HepG2 (cell line): ENCODE results near the gene ARHGEF6. TPM values are rescaled to one million over a fixed set of nuclear protein-coding genes. Genes with fewer than 3 reads are reported as not detected.

Experiments used
- ATAC-seq: fragments of 200-7000 bp; cut with Tn5 transposase; 3 replicates; pipeline ENCODE4 v1.9.1; 2020; ENCODE audit warnings: mild to moderate bottlenecking, moderate library complexity
- BruUV-seq: library from RNA; stranded (reverse); fragments of 400-500 nt; replicated peaks from 2 replicates; lab custom pipeline; 2021; lab: Mats Ljungman, UMichigan
- CTCF ChIA-PET: fragments of 300-600 bp; formaldehyde crosslinking; extraction: SDS; loops from one replicate; lab custom pipeline; 2021; ENCODE audit warnings: low total read pairs, inconsistent platforms, low intra/inter-chr PET ratio; lab: Yijun Ruan, JAX
- POLR2A ChIA-PET: fragments of 350-600 bp; sonication (Branson Sonifier 250); formaldehyde crosslinking; loops from one replicate; lab custom pipeline; 2020; ENCODE audit warnings: antibody characterized with exemption, inconsistent platforms; lab: Yijun Ruan, JAX
- DNase-seq: peaks from one replicate; pipeline ENCODE4 v3.0.0-alpha.2; 2015; ENCODE audit warnings: low spot score
- FAIRE-seq: peaks from 3 replicates; lab custom pipeline; 2011; peaks lifted over from hg19 to GRCh38; lab: Jason Lieb, UNC
- H2AFZ ChIP-seq: one replicate; pipeline ENCODE4 v1.6.1; 2011; ENCODE audit warnings: low read length, inconsistent platforms
- H3K27ac ChIP-seq: fragments of 300-600 bp; 3 replicates; pipeline ENCODE4 v1.8.0; 2011; ENCODE audit warnings: mixed run types, mild to moderate bottlenecking, mixed read lengths, low read length, inconsistent platforms; ENCODE audit not compliant: insufficient read depth; ENCODE audit errors: extremely low read length
- H3K27me3 ChIP-seq, 2 experiments: fragments of 200-600 bp in 1 of 2; 2 replicates in 1 of 2; 3 replicates in 1 of 2; pipeline versions ENCODE4 v1.6.0 to v1.8.0; 2011; ENCODE audit warnings: low read length in 2 of 2, mild to moderate bottlenecking in 2 of 2, moderate library complexity in 2 of 2, inconsistent platforms in 1 of 2; ENCODE audit not compliant: insufficient read depth in 2 of 2, control insufficient read depth in 1 of 2
- H3K36me3 ChIP-seq, 2 experiments: fragments of 200-600 bp in 1 of 2; replicated peaks in 1 of 2; 2 replicates in 1 of 2; 3 replicates in 1 of 2; pipeline versions ENCODE4 v1.5.1 to v1.8.0; 2011; ENCODE audit warnings: low read length in 2 of 2, inconsistent platforms in 1 of 2; ENCODE audit not compliant: insufficient read depth in 2 of 2, control insufficient read depth in 1 of 2
- H3K4me1 ChIP-seq: 2 replicates; pipeline ENCODE4 v1.5.1; 2012; ENCODE audit warnings: low read length, inconsistent platforms; ENCODE audit not compliant: insufficient read depth
- H3K4me2 ChIP-seq: 2 replicates; pipeline ENCODE4 v1.6.0; 2011; ENCODE audit warnings: low read depth, low read length, inconsistent platforms
- H3K4me3 ChIP-seq, 3 experiments: fragments of 200-600 bp in 1 of 3; sonication (generic), shearing (Covaris generic) in 1 of 3; replicated peaks in 1 of 3; 2 replicates each; pipeline ENCODE4 v1.5.1; 2011 to 2016; ENCODE audit warnings: low read length in 3 of 3, inconsistent platforms in 2 of 3, low read depth in 2 of 3, mild to moderate bottlenecking in 2 of 3, control low read depth in 1 of 3, mixed read lengths in 1 of 3; ENCODE audit not compliant: insufficient read depth in 1 of 3
- H3K79me2 ChIP-seq: one replicate; pipeline ENCODE4 v1.6.1; 2011; ENCODE audit warnings: low read length, inconsistent platforms; ENCODE audit not compliant: insufficient read depth
- H3K9ac ChIP-seq: 2 replicates; pipeline ENCODE4 v1.6.0; 2011; ENCODE audit warnings: mild to moderate bottlenecking, low read depth, low read length, inconsistent platforms; ENCODE audit not compliant: insufficient read depth
- H3K9me3 ChIP-seq: 2 replicates; pipeline ENCODE4 v1.5.1; 2012; ENCODE audit warnings: mild to moderate bottlenecking, low read length
- H4K20me1 ChIP-seq: 2 replicates; pipeline ENCODE4 v1.6.0; 2011; ENCODE audit warnings: inconsistent platforms, mild to moderate bottlenecking, low read length, moderate library complexity; ENCODE audit not compliant: insufficient read depth
- BORCS8-MEF2B ChIP-seq: sonication (generic); formaldehyde crosslinking; IDR thresholded peaks from 2 replicates; pipeline ENCODE4 v1.8.0; 2022; ENCODE audit warnings: mild to moderate bottlenecking, missing genetic modification reagents
- FOXA1 ChIP-seq, 2 experiments: fragments of 450-650 bp in 1 of 2; sonication (generic) in 1 of 2; formaldehyde crosslinking in 1 of 2; IDR thresholded peaks; 2 replicates each; pipeline versions ENCODE4 v1.4.0 to v1.6.1; 2016 to 2020; ENCODE audit warnings: missing genetic modification reagents in 1 of 2
- HDAC6 ChIP-seq: fragments of 200-600 bp; sonication (generic); IDR thresholded peaks from 2 replicates; pipeline ENCODE4 v1.7.0; 2017; ENCODE audit warnings: mild to moderate bottlenecking, antibody characterized with exemption, low read length, low read depth
- IRF2 ChIP-seq: IDR thresholded peaks from 2 replicates; pipeline ENCODE4 v1.6.1; 2018; ENCODE audit warnings: missing genetic modification reagents, missing compliant biosample characterization
- SAFB2 ChIP-seq: sonication (generic); formaldehyde crosslinking; IDR thresholded peaks from 2 replicates; pipeline ENCODE4 v1.5.1; 2020; ENCODE audit warnings: missing genetic modification reagents, low read depth, mild to moderate bottlenecking, borderline replicate concordance
- STAT6 ChIP-seq: sonication (generic); formaldehyde crosslinking; IDR thresholded peaks from 2 replicates; pipeline ENCODE4 v1.4.0; 2020; ENCODE audit warnings: missing genetic modification reagents, mild to moderate bottlenecking, borderline replicate concordance
- TEF ChIP-seq: sonication (generic); formaldehyde crosslinking; IDR thresholded peaks from 2 replicates; pipeline ENCODE4 v1.5.0; 2020; ENCODE audit warnings: missing genetic modification reagents
- THAP11 ChIP-seq: IDR thresholded peaks from 2 replicates; pipeline ENCODE4 v1.6.1; 2016; ENCODE audit warnings: missing biosample characterization, missing genetic modification reagents
- ZNF451 ChIP-seq: sonication (generic); formaldehyde crosslinking; IDR thresholded peaks from 2 replicates; pipeline ENCODE4 v1.5.0; 2020; ENCODE audit warnings: mild to moderate bottlenecking, missing genetic modification reagents
- ZNF580 ChIP-seq: IDR thresholded peaks from 2 replicates; pipeline ENCODE4 v1.6.1; 2016; ENCODE audit warnings: low read depth, borderline replicate concordance
- ZNF615 ChIP-seq: sonication (generic); formaldehyde crosslinking; IDR thresholded peaks from 2 replicates; pipeline ENCODE4 v1.5.0; 2020; ENCODE audit warnings: mild to moderate bottlenecking, missing genetic modification reagents, borderline replicate concordance
- ZNF687 ChIP-seq: sonication (generic); formaldehyde crosslinking; IDR thresholded peaks from 2 replicates; pipeline ENCODE4 v1.5.1; 2020; ENCODE audit warnings: mild to moderate bottlenecking, missing genetic modification reagents, moderate library complexity
- WGBS: methylation state at CpG from one replicate; pipeline ENCODE4 v1.1.6; 2017; ENCODE audit warnings: low lambda C conversion rate; 5-methylcytosine and 5-hydroxymethylcytosine counted together
- in situ Hi-C: cut with HindIII; loops from 2 replicates; pipeline ENCODE4 v1.10.0; 2017; ENCODE audit warnings: low pct_unique_long_range_greater_than_20kb; ENCODE audit not compliant: extremely low pct_ligation_motif_present
- intact Hi-C: fragments of 100-400 bp; cut with micrococcal nuclease; formaldehyde crosslinking; loops from one replicate; pipeline ENCODE4 v1.10.0; 2022; ENCODE audit not compliant: unreplicated experiment
- polyA plus RNA-seq, 8 experiments: library from polyadenylated mRNA; depleted of rRNA in 3 of 8; stranded (reverse) in 7 of 8; unstranded in 1 of 8; fragments of >200 nt; fragmentation: Illumina TruSeq in 4 of 8; extraction: Trizol in 4 of 8; gene quantifications; 2 replicates each; pipeline versions ENCODE4 v1.2.1 to v1.2.3, GENCODE V29; 2011 to 2016; ENCODE audit warnings: low read depth in 4 of 8, missing spikeins in 1 of 8, mixed read lengths in 1 of 8; ENCODE audit not compliant: insufficient read depth in 1 of 8
- total RNA-seq, 5 experiments: library from RNA; depleted of rRNA; stranded (reverse); fragments of >200 nt; fragmentation: Illumina TruSeq; extraction: Trizol; gene quantifications; 2 replicates each; pipeline ENCODE4 v1.2.3, GENCODE V29; 2016; ENCODE audit warnings: low read depth in 1 of 5
- TF ChIP-seq, protein P1 (sequence below): IDR thresholded peaks from 2 replicates; pipeline ENCODE4 v1.6.1; 2016; ENCODE audit warnings: mild to moderate bottlenecking, missing biosample characterization, missing genetic modification reagents

Gene ARHGEF6
- total and polyA plus RNA-seq, 2 of the 13 experiments (the other 11 are each of a cell fraction or from before 2014, with no cell fraction given), result 0.03 TPM; not detected in 1

DNA sequence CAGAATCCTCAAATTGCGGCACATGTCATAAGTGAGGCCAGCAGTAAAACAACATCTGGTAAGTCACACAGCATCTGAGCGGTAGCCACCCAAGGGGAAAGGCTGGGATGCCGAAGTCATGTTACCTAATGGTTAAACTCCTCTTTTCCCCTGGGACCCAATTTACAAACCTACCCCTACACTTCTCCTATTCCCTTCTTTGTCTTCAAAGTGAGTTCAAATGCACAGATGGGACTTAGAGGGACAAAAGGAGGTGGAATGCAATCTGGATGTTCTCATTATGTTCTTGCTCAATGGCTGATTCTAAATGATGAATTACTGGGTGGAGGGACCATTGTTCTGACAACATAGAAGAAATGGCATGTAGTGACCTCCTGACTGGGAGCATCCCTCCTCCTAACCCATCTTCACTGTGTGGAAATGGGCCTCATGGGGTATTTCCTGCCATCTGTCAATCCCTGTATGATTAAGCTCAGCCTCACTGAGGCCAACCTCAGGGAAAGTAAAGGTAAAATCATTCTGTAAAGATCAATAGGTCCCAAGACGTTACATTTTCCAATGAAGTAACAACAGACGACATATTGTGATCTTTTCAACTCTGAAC is 124.3 kb downstream of the ARHGEF6 start (continued):
- TF ChIP-seq FOXA1 (IDR thresholded peaks at IDR 0.05), result no peak
- TF ChIP-seq FOXA1 (CRISPR knock-in tag; IDR thresholded peaks at IDR 0.05), result no peak
- TF ChIP-seq THAP11 (CRISPR knock-in tag), result no peak
- no peak for TF ChIP-seq TEF (CRISPR knock-in tag)
- no peak for TF ChIP-seq ZNF451 (CRISPR knock-in tag)
- TF ChIP-seq HDAC6, result no peak
- no peak for TF ChIP-seq STAT6 (CRISPR knock-in tag)
- no peak for TF ChIP-seq SAFB2

GRCh38 chrX:136652822-136653723 is 127.7 kb downstream of the ARHGEF6 start:
- no peaks in the 10 kb centered on the region for H3K4me1 ChIP-seq
- DNase-seq (no peak), FAIRE-seq (no peak), ATAC-seq (no peak)
- H3K79me2 ChIP-seq, result no peaks in the 10 kb centered on the region
- H2AFZ ChIP-seq, result no peak overlapping the region
- H3K27me3 ChIP-seq, result no peaks in the 10 kb centered on the region; a peak in 1 of 5 replicates
- no peak overlapping the region for H3K4me3 ChIP-seq
- H3K9ac ChIP-seq, result no peak overlapping the region
- intact Hi-C loops (no loop called here), in situ Hi-C loops (no loop called here)
- WGBS, result 2% methylated on average over 6 of the region's 6 CpGs
- no peaks in the 10 kb centered on the region for H4K20me1 ChIP-seq
- H3K36me3 ChIP-seq, result no peaks in the 10 kb centered on the region
- H3K9me3 ChIP-seq, result no peaks in the 10 kb centered on the region
- no TSS peak for BruUV-seq
- ChIA-PET POLR2A (no interaction called here), CTCF (no interaction called here)
- no peak overlapping the region for H3K27ac ChIP-seq
- no peak overlapping the region for H3K4me2 ChIP-seq
- TF ChIP-seq, protein P1, sequence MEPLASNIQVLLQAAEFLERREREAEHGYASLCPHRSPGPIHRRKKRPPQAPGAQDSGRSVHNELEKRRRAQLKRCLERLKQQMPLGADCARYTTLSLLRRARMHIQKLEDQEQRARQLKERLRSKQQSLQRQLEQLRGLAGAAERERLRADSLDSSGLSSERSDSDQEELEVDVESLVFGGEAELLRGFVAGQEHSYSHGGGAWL (CRISPR knock-in tag), result no peak
- TF ChIP-seq ZNF687 (CRISPR knock-in tag) (no peak), IRF2 (no peak), ZNF615 (CRISPR knock-in tag) (no peak), BORCS8-MEF2B (CRISPR knock-in tag) (no peak), ZNF580 (CRISPR knock-in tag) (no peak)
